Uterus (tissue), 2 donors: ENCODE data around the gene EVC2.

Source experiments
- POLR2A ChIP-seq, 2 donors: fragments of 450-650 bp; IDR thresholded peaks; one replicate each; pipeline ENCODE4 v1.6.1; 2016; ENCODE audit warnings: antibody characterized with exemption in 2 of 2, mild to moderate bottlenecking in 1 of 2, moderate library complexity in 1 of 2
- TF ChIP-seq, protein P1 (sequence below), 4 experiments: fragments of 200-600 bp in 2 of 4; fragments of 450-650 bp in 2 of 4; sonication (generic) in 2 of 4; IDR thresholded peaks; one replicate each; pipeline ENCODE4 v1.5.1; 2016 to 2019; ENCODE audit warnings: antibody characterized with exemption in 4 of 4, mild to moderate bottlenecking in 2 of 4, moderate library complexity in 1 of 4

DNA sequence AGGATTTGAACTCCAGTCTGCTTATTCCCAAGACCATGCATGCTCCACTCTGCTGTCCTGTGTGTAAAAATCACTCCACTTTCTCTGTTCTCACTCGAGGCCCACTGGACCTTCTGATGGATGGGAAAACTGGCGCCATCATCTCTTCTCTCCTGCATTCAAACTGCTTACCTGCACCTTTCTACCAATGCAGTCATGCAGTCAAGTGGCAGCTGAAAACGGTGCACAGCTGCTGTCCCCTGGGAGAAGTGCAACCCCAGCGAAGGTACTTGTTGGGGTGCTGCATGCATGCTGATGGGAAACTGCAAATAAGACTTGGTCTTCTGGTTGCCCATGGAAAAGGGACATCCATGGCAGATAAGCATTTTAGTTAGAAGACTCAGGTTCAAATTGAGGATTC is 147.1 kb downstream of the EVC2 start:
- TF ChIP-seq, protein P1, sequence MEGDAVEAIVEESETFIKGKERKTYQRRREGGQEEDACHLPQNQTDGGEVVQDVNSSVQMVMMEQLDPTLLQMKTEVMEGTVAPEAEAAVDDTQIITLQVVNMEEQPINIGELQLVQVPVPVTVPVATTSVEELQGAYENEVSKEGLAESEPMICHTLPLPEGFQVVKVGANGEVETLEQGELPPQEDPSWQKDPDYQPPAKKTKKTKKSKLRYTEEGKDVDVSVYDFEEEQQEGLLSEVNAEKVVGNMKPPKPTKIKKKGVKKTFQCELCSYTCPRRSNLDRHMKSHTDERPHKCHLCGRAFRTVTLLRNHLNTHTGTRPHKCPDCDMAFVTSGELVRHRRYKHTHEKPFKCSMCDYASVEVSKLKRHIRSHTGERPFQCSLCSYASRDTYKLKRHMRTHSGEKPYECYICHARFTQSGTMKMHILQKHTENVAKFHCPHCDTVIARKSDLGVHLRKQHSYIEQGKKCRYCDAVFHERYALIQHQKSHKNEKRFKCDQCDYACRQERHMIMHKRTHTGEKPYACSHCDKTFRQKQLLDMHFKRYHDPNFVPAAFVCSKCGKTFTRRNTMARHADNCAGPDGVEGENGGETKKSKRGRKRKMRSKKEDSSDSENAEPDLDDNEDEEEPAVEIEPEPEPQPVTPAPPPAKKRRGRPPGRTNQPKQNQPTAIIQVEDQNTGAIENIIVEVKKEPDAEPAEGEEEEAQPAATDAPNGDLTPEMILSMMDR (IDR thresholded peaks at IDR 0.05) = no peak
- TF ChIP-seq POLR2A (IDR thresholded peaks at IDR 0.05) = no peak
